ENCODE data around the gene TRAPPC4.
A peak's percentile ranks its signal among the peaks of the same experiment; 100 is the strongest.

TRAPPC4 gene

GRCh38 chr11:118998822-118999221, 19.7 kb upstream of the TRAPPC4 start:
- TF ChIP-seq CTCF (IDR thresholded peaks at IDR 0.05; ENCODE audit: low read depth, low read length), result no peak
- H3K4me3 ChIP-seq (ENCODE audit: low read depth, low read length), result peak overlapping the region; percentile 89

- no peak for TF ChIP-seq CTCF (IDR thresholded peaks at IDR 0.05; ENCODE audit: low read depth, low read length)
Measured at GRCh38 chr11:119000906-119001305, 17.7 kb upstream of the TRAPPC4 start.

GRCh38 chr11:119006656-119007055, 11.9 kb upstream of the TRAPPC4 start:
- no peak overlapping the region for H3K4me3 ChIP-seq (ENCODE audit: low read depth, low read length)
- no peak for TF ChIP-seq CTCF (IDR thresholded peaks at IDR 0.05; ENCODE audit: low read depth, low read length)

More at GRCh38 chr11:119000906-119001305, 17.7 kb upstream of the TRAPPC4 start:
- no peak overlapping the region for H3K4me3 ChIP-seq (ENCODE audit: low read depth, low read length)

- no peak overlapping the region for H3K4me3 ChIP-seq (ENCODE audit: low read depth, low read length)
- no peak for TF ChIP-seq CTCF (IDR thresholded peaks at IDR 0.05; ENCODE audit: low read depth, low read length)
Measured at GRCh38 chr11:119011476-119012053, 7.0 kb upstream of the TRAPPC4 start.

GRCh38 chr11:119012629-119013170, 5.9 kb upstream of the TRAPPC4 start:
- TF ChIP-seq CTCF (IDR thresholded peaks at IDR 0.05; ENCODE audit: low read depth, low read length), result no peak
- H3K4me3 ChIP-seq (ENCODE audit: low read depth, low read length), result no peak overlapping the region

- TF ChIP-seq CTCF (IDR thresholded peaks at IDR 0.05; ENCODE audit: low read depth, low read length), result no peak
- no peak overlapping the region for H3K4me3 ChIP-seq (ENCODE audit: low read depth, low read length)
Measured at GRCh38 chr11:119014209-119014924, 4.2 kb upstream of the TRAPPC4 start.

GRCh38 chr11:119015054-119015611, 3.4 kb upstream of the TRAPPC4 start:
- TF ChIP-seq CTCF (IDR thresholded peaks at IDR 0.05; ENCODE audit: low read depth, low read length), result no peak
- no peak overlapping the region for H3K4me3 ChIP-seq (ENCODE audit: low read depth, low read length)
